Measurements from ENCODE around the gene FIG4. TPM values are rescaled to one million over a fixed set of nuclear protein-coding genes. Genes with fewer than 3 reads are reported as not detected.
A peak's percentile ranks its signal among the peaks of the same experiment; 100 is the strongest.
"Not testable (repeated sequence)": the region's sequence is repeated elsewhere in the genome, so short reads cannot be mapped to it uniquely, and the experiment has no call there.

Gene FIG4
- total RNA-seq, 1 donor from 2014 or later = 21.8 TPM

- intact Hi-C loops (cut with micrococcal nuclease) = no loop called here
- no peak overlapping the region for H3K4me3 Mint-ChIP-seq
- no peak for DNase-seq
- H3K4me1 Mint-ChIP-seq = peaks cover 35% of the 10 kb centered on the region
- no peaks in the 10 kb centered on the region for H3K27me3 Mint-ChIP-seq
- POLR2A ChIA-PET = no interaction called here
- no peak overlapping the region for H3K27ac Mint-ChIP-seq
- no peaks in the 10 kb centered on the region for H3K9me3 Mint-ChIP-seq
- TF ChIP-seq, protein P1, sequence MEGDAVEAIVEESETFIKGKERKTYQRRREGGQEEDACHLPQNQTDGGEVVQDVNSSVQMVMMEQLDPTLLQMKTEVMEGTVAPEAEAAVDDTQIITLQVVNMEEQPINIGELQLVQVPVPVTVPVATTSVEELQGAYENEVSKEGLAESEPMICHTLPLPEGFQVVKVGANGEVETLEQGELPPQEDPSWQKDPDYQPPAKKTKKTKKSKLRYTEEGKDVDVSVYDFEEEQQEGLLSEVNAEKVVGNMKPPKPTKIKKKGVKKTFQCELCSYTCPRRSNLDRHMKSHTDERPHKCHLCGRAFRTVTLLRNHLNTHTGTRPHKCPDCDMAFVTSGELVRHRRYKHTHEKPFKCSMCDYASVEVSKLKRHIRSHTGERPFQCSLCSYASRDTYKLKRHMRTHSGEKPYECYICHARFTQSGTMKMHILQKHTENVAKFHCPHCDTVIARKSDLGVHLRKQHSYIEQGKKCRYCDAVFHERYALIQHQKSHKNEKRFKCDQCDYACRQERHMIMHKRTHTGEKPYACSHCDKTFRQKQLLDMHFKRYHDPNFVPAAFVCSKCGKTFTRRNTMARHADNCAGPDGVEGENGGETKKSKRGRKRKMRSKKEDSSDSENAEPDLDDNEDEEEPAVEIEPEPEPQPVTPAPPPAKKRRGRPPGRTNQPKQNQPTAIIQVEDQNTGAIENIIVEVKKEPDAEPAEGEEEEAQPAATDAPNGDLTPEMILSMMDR (IDR thresholded peaks at IDR 0.05) = no peak
- CTCF ChIA-PET = interaction anchor here (1.4 to 6.5 kb wide), 4 partner anchors 8 to 689 kb away, joined by 3 to 196 read pairs (median 45); partner anchors contain the start of genes AK9 and FIG4
- H3K36me3 Mint-ChIP-seq (ENCODE audit: low read depth) = peaks cover 17% of the 10 kb centered on the region
- no peak for ATAC-seq (ENCODE audit: low read depth)
These were observed 10.1 kb downstream of the FIG4 start for GRCh38 chr6:109701221-109701620.

DNA sequence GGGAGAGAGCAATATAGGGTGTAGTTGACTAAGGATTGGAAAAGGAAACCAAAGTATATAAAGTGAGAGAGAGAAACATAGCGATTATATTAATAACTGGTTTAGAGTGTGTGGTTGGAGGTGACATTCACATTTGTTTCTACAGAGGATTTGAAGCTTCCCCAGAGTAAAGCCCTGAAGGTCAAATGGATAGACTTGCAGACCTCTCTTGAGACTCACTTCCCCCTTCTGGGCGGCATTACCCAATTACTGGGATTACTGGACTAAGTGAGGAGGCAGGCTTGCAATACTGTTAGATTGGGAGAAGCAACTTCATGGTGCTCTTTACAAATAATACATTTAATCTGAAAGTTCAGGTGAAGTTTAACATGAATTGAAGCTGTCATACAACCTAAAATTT lies 10.7 kb downstream of the FIG4 start:
- intact Hi-C loops (cut with micrococcal nuclease) = no loop called here
- ChIA-PET CTCF (interaction anchor here (1.4 to 6.5 kb wide), 4 partner anchors 9 to 689 kb away, joined by 3 to 196 read pairs (median 45); partner anchors contain the start of genes AK9 and FIG4), POLR2A (interaction anchor here (0.7 to 0.8 kb wide), 2 partner anchors 8 to 400 kb away, joined by 3 read pairs; no protein-coding TSS in a partner anchor)
- Mint-ChIP-seq H3K4me1 (peaks cover 40% of the 10 kb centered on the region), H3K4me3 (no peak overlapping the region), H3K27ac (peak overlapping the region; percentile 15), H3K27me3 (no peaks in the 10 kb centered on the region), H3K9me3 (no peaks in the 10 kb centered on the region), H3K36me3 (ENCODE audit: low read depth) (peaks cover 12% of the 10 kb centered on the region)
- ATAC-seq (ENCODE audit: low read depth) (no peak), DNase-seq (no peak)
- TF ChIP-seq, protein P1 (IDR thresholded peaks at IDR 0.05) = no peak

DNA sequence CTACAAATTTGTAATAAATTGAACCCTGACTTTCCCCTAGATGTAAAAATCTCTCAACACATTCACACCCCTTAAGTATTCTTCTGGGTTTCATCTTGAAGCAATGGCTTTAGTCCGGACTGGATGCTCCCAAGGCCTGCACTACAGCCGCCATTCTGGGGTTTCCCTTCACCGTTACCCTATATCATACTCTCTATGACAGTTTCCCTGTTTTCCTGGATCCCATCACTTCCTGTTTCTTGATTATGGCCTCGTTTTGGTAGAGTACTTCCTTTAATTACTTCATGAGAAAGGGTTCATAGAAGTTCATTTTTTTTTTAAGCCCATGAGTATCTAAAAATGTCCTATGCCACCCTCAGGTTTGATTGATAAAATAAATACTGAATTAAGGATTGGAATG lies 11.7 kb downstream of the FIG4 start:
- ChIA-PET CTCF (interaction anchor here (1.5 to 6.5 kb wide), 4 partner anchors 10 to 688 kb away, joined by 3 to 196 read pairs (median 45); partner anchors contain the start of genes AK9 and FIG4), POLR2A (interaction anchor here (1.1 kb wide), 1 partner anchor 11 kb away, joined by 3 read pairs; the partner anchor contains the start of genes AK9 and FIG4)
- H3K9me3 Mint-ChIP-seq = no peaks in the 10 kb centered on the region
- DNase-seq = no peak
- no peak for ATAC-seq (ENCODE audit: low read depth)
- H3K4me1 Mint-ChIP-seq = peaks cover 41% of the 10 kb centered on the region
- TF ChIP-seq, protein P1 (IDR thresholded peaks at IDR 0.05) = no peak
- intact Hi-C loops (cut with micrococcal nuclease) = no loop called here
- H3K27ac Mint-ChIP-seq = no peak overlapping the region
- no peaks in the 10 kb centered on the region for H3K27me3 Mint-ChIP-seq
- peaks cover 8% of the 10 kb centered on the region for H3K36me3 Mint-ChIP-seq (ENCODE audit: low read depth)
- H3K4me3 Mint-ChIP-seq = no peak overlapping the region

DNA sequence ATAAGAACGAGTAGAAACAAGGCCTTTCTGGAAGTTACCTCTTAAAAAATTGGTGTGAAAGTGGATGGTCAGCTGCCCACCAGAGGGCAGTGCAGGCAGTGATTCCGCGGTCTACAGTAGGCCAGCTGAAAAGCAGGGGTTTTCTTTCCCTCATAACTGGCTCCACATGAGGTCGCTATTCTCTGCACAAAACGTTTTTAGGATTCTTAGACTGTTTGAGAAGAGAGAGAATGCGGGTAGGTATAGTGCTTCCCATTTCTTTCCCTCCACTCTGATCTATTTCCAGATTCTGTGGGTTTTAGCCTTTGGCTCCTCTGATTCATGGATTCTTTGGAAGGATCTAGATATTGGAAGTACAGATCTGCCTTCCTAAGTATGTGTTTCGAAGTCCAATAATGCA lies 14.2 kb downstream of the FIG4 start:
- intact Hi-C loops (cut with micrococcal nuclease) = loop anchor here (1.0 kb wide), 7 partner anchors 14 to 686 kb away; partner anchors contain the start of genes AK9 and FIG4
- H3K4me1 Mint-ChIP-seq = peaks cover 52% of the 10 kb centered on the region
- DNase-seq (peak; percentile 70), ATAC-seq (ENCODE audit: low read depth) (peak; percentile 98)
- CTCF ChIA-PET = interaction anchor here (0.6 to 6.5 kb wide), 18 partner anchors 9 to 685 kb away, joined by 3 to 196 read pairs (median 4); partner anchors contain the start of genes AK9 and FIG4
- no peaks in the 10 kb centered on the region for H3K9me3 Mint-ChIP-seq
- H3K4me3 Mint-ChIP-seq = no peak overlapping the region
- H3K27me3 Mint-ChIP-seq = no peaks in the 10 kb centered on the region
- TF ChIP-seq, protein P1 (IDR thresholded peaks at IDR 0.05) = peak; percentile 98
- H3K27ac Mint-ChIP-seq = no peak overlapping the region
- POLR2A ChIA-PET = interaction anchor here (0.6 kb wide), 2 partner anchors 334 to 339 kb away, joined by 3 read pairs; no protein-coding TSS in a partner anchor
- H3K36me3 Mint-ChIP-seq (ENCODE audit: low read depth) = peaks cover 21% of the 10 kb centered on the region

DNA sequence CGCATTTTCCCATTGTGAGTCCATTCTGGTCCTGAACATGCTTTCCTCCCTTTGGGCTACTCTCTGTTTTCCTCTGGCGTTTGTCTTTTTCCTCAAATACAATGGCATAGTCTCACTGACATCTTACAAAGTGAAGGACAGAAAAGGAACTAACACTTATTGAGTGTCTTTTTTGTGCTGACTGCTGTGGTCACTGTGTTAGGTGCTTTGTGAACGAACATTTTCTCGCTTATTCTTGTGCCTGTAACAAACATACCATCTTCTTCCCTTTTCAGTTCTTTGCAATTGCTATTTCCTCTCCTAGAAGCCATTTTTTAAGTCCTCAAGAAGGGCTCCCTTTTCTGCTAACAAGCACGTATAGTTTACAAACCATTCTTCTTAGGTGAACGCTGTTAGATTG lies 15.4 kb downstream of the FIG4 start:
- CTCF ChIA-PET = interaction anchor here (1.0 to 6.5 kb wide), 3 partner anchors 332 to 684 kb away, joined by 3 to 196 read pairs (median 73); no protein-coding TSS in a partner anchor
- TF ChIP-seq, protein P1 (IDR thresholded peaks at IDR 0.05) = no peak
- Mint-ChIP-seq H3K27ac (peak overlapping the region; percentile 43), H3K36me3 (ENCODE audit: low read depth) (peaks cover 23% of the 10 kb centered on the region), H3K9me3 (peaks cover 2% of the 10 kb centered on the region), H3K4me3 (no peak overlapping the region), H3K27me3 (no peaks in the 10 kb centered on the region), H3K4me1 (peaks cover 51% of the 10 kb centered on the region)
- intact Hi-C loops (cut with micrococcal nuclease) = no loop called here
- POLR2A ChIA-PET = no interaction called here
- DNase-seq = no peak
- no peak for ATAC-seq (ENCODE audit: low read depth)

- DNase-seq; ATAC-seq (ENCODE audit: low read depth); H3K9me3 Mint-ChIP-seq; H3K4me3 Mint-ChIP-seq; CTCF ChIA-PET; H3K27me3 Mint-ChIP-seq; intact Hi-C loops (cut with micrococcal nuclease); H3K27ac Mint-ChIP-seq; POLR2A ChIA-PET: not testable (repeated sequence)
- H3K36me3 Mint-ChIP-seq (ENCODE audit: low read depth) = peaks cover 23% of the 10 kb centered on the region
- peaks cover 44% of the 10 kb centered on the region for H3K4me1 Mint-ChIP-seq
These were observed 17.0 kb downstream of the FIG4 start for GRCh38 chr6:109708099-109708498.
